MG63 (cell line): Measurements from ENCODE around the gene CD79B. TPM values are rescaled to one million over a fixed set of nuclear protein-coding genes. Genes with fewer than 3 reads are reported as not detected.

Experiments used
- total RNA-seq: library from RNA; depleted of rRNA; stranded (reverse); fragments of >200 nt; shearing (Covaris generic); gene quantifications from 2 replicates; pipeline ENCODE4 v1.2.3, GENCODE V29; 2014; ENCODE audit warnings: low replicate concordance; rRNA removed

CD79B gene
- total RNA-seq, 1 experiment from 2014 or later: not detected

Other genes starting within 250 kb of the CD79B start
- 0.64 and 3.3 TPM in 2 replicates for gene LIMD2, start 232.2 kb downstream of the CD79B start, total RNA-seq
- gene STRADA, start 190.5 kb downstream of the CD79B start, total RNA-seq: 18.7 and 29.0 TPM in 2 replicates
- 49.1 and 92.0 TPM in 2 replicates for gene CCDC47, start 158.7 kb downstream of the CD79B start, total RNA-seq
- 37.7 and 83.3 TPM in 2 replicates for gene DDX42, start 158.2 kb downstream of the CD79B start, total RNA-seq
- gene PSMC5, start 104.9 kb downstream of the CD79B start, total RNA-seq: 116 and 133 TPM in 2 replicates
- 33.3 and 58.6 TPM in 2 replicates for gene FTSJ3, start 104.7 kb downstream of the CD79B start, total RNA-seq
- gene SMARCD2, start 89.6 kb downstream of the CD79B start, total RNA-seq: 156 and 163 TPM in 2 replicates
- gene CSH2, start 58.7 kb downstream of the CD79B start, total RNA-seq: not detected in 2 replicates
- not detected in 2 replicates for gene GH2, start 50.4 kb downstream of the CD79B start, total RNA-seq
- gene CSH1, start 35.8 kb downstream of the CD79B start, total RNA-seq: not detected in 2 replicates
- not detected in 2 replicates for gene CSHL1, start 21.1 kb downstream of the CD79B start, total RNA-seq
- gene GH1, start 13.5 kb downstream of the CD79B start, total RNA-seq: not detected in 2 replicates
- gene SCN4A, start 40.6 kb upstream of the CD79B start, total RNA-seq: not detected in 2 replicates
- not detected in 2 replicates for gene PRR29, start 66.0 kb upstream of the CD79B start, total RNA-seq
- not detected in 2 replicates for gene ICAM2, start 88.3 kb upstream of the CD79B start, total RNA-seq
- gene ERN1, start 197.8 kb upstream of the CD79B start, total RNA-seq: 3.0 and 6.9 TPM in 2 replicates